GM21381 (cell line): ENCODE measurements around the gene PUSL1.

ENCODE experiments used
- ATAC-seq: cut with Tn5 transposase; IDR thresholded peaks from one replicate; pipeline ENCODE4 v1.9.1; 2021; ENCODE audit warnings: mild to moderate bottlenecking, moderate library complexity; ENCODE audit not compliant: unreplicated experiment

Gene PUSL1

GRCh38 chr1:1278620-1279019 is 29.8 kb upstream of the PUSL1 start:
- no peak for ATAC-seq

- ATAC-seq, result no peak
Observed at GRCh38 chr1:1279028-1279427, 29.4 kb upstream of the PUSL1 start.

DNA sequence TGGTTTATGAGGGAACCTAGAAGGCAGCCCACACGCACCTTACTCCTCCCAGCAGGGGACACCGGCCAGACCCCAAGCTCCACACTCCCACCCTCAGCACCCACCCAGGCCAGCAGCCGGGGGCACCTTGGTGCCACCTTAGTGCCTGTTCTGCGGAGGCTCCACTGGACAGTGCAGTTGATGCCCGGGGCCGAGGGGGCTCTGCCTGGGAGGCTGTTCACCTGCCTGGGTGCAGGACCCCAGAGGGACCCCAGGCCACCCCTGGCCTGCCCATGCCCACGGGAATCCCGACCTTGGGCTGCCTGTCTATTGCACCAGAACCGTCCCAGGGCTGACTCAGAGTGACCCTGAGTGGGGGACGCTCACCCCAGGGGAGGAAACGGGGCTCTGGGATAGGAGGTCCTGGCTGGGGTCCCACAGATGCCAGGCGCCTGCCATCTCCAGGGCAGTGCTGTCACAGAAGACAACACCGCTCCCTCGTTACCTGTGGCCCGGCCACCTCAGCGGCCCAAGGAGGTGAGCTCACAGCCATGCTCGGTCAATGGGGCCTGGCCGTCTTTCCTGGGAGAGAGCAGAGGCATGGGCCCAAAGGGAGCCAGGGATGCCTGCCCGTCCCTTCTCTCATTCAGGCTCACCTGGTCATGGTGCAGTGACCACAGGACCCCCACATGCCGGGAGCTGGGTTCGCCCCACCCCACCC is 27.5 kb upstream of the PUSL1 start:
- no peak for ATAC-seq

DNA sequence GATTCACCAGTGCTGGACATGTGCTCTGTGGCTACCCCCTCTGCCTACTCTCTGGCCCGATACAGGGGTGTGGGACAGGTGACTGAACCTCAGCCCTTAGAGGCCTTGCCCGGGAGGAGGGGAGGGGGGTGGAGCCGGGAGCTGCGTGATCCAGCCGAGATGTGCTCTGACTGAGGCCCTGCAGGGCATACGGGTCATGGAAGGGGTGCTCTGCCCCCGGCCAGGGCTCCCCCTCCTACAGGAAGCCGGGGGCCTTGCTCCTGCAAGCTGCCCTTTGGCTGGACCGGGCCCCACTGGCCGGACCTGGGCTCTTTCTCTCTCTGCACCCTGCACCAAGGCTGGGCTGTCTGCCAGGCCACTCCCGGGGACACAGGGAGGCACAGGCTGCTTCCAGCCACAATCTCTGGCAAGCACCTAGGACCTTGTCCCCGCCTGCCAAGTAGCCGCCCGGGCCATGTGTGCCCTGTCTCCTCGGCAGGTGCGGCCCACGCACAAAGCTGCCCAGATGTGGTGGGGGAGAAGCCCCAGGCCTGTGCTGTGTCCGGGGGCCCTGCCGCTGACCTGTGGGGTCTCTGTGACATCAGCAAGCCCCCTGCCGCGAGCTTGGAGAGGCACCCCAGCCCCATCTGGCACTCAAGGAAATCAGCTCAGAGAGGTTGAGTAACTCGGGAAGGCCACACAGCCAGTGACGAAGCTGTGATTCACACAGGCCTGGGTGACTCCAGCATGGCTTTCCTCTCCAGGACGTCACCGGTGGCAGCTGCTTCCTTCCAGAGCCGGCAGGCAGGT is 26.7 kb upstream of the PUSL1 start:
- no peak for ATAC-seq

- no peak for ATAC-seq
Observed at GRCh38 chr1:1282998-1283397, 25.4 kb upstream of the PUSL1 start.

GRCh38 chr1:1283821-1284220 is 24.6 kb upstream of the PUSL1 start:
- no peak for ATAC-seq

DNA sequence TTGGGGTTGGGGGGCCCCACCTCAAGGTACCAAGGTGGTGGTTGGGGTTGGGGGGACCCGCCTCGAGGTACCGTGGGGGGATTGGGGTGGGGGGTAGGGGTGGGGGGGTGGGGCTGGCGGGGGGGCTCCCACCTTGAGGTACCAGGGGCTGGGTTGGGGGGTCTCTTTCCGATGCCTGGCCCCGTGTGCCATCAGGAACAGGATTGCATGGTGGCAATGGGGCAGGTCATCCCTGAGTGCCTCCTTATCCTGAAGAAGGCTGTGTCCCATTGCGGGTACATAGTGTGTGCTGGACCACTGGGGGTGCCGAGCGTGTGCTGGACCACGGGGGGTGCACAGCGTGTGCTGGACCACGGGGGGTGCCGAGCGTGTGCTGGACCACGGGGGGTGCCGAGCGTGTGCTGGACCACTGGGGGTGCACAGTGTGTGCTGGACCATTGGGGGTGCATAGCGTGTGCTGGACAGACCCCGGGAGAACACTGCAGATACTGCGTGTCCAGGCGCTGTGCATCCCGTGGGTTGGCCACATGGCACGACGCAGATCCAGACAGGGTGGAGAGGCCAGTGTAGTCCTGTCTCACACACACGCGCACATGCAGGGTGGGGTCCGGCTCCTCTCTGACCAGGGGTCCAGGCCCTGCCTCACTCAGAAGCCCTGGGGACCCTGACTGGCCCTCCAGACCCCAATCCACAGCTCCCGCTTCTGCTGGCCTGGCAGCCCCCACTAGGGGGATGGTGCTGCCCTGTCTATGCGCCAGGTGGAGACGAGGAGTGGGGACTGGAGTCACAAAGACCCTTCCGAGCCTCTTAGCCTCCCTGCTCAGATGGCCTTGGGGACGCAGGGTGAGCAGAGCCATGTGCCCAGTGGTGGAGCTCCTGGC is 23.9 kb upstream of the PUSL1 start:
- ATAC-seq, result no peak

DNA sequence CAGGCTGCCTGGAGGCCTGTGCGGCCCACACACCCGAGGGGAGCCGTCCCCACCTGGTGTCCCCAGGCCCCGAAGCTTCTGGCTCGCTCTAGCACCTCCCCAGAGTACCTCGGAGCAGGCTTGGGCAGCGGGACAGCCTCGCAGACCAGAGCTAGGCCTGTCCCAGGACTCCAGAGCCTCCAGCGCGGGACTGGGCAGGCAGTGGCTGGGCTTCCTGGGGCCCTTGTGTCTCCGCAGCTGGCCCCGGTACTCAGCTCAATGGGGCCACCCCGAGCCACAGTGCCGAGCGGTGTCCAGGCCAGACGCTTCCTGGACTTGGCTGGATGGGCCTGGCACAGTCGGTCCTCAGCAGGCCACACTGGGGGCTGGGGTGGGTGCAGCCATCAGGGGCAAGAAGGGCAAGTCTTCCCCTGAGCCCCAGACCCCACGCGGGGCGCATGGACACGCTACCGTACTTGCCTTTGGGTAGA is 23.3 kb upstream of the PUSL1 start:
- no peak for ATAC-seq

DNA sequence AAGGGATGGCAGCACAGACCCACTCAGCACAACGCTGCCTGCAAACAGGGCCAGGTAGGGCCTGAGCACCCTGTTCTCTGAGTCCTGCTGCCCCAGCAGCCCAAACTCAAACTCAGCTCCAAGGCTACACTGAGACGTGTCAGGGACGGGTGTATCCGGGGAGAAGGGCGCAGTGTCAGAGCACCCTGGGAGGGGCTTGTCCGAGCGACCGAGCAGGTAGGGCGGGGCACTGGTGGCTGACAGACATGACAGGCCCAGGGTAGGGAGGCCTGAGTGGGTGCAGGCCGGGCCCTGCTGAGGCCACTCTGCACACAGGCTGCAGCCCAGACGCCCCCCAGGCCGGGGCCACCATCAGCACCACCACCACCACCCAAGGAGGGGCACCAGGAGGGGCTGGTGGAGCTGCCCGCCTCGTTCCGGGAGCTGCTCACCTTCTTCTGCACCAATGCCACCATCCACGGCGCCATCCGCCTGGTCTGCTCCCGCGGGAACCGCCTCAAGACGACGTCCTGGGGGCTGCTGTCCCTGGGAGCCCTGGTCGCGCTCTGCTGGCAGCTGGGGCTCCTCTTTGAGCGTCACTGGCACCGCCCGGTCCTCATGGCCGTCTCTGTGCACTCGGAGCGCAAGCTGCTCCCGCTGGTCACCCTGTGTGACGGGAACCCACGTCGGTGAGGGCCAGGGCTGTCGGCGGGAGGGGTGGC is 22.6 kb upstream of the PUSL1 start:
- ATAC-seq, result no peak

GRCh38 chr1:1286313-1287261 is 21.8 kb upstream of the PUSL1 start:
- no peak for ATAC-seq

- ATAC-seq, result no peak
Observed at GRCh38 chr1:1287288-1288110, 20.9 kb upstream of the PUSL1 start.

DNA sequence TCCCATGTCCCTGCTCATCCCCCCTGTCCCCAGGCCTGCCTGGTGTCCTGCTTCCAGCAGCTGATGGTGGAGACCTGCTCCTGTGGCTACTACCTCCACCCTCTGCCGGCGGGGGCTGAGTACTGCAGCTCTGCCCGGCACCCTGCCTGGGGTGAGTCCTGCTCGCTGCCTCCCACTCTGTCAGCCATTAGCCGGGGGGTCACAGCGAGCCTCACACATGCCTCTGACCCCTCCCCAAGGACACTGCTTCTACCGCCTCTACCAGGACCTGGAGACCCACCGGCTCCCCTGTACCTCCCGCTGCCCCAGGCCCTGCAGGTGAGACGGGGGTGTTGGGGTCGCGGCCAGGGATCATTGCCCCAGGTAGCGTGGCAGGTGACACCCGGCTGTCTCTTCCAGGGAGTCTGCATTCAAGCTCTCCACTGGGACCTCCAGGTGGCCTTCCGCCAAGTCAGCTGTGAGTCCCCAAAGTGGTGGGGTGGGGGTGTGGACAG is 18.1 kb upstream of the PUSL1 start:
- ATAC-seq, result no peak

GRCh38 chr1:1291023-1291528 is 17.3 kb upstream of the PUSL1 start:
- no peak for ATAC-seq

DNA sequence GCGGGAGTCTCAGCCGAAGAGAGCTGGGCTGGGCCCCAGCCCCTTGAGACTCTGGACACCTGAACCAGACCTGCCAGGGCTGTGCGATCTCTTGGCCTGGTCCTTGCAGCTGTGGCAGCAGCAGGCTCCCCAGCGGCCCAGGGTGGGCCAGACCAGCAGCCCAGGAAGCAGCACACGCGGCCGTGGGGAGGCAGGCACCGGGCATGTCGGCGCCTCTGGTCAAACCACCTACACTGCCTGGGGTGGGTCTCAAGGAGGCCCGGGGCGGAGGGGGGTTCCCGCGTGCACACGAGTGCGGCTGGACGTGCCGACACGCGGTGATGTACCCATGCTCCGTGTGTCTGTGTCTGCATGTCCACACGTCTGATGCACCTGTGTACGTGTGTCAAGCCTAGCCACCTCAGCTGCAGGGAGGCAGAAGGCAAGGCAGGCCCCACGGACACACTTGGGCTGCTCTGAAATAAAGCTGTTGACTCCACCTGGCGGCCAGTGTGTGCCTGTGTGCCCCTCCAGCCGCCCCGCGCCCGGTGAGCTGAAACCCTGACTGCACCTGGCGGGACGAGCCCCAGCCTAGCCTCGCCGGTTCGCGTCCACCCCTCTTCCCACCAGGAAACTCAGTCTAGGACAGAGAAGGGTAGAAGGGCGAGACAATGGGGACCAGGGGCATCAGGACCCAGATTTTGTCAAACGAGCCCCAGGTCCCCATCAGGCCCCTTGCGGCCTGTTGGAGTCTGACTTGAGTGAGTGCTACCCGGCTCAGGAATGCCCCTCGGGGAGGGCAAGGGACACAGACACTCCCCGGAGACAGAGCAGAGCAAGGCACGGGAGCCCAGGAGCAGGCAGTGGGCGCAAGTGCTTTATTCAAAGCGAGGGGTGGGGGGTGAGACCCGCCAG is 16.6 kb upstream of the PUSL1 start:
- ATAC-seq, result no peak

DNA sequence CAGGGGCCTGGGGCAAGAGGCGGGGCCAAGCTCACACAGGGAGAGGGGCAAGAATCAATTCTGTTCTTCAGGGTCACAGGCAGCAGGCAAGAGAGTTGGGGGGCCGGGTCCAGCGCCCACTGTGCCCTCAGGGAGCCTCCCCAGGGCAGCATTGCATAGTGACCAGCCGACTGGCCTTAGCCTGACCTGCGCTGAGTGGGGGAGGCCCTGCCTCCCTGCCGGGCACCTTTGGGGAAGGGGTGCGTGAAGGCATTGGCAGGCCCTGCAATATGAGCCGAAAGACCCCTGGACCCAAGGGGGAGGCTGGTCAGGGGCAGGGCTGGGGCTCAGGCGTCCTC is 16.0 kb upstream of the PUSL1 start:
- no peak for ATAC-seq

GRCh38 chr1:1292851-1293250 is 15.5 kb upstream of the PUSL1 start:
- no peak for ATAC-seq
